VCaP (cell line): ENCODE data around the gene RAB5A.

Source experiments
- H3K27ac ChIP-seq: fragments of 450-650 bp; 2 replicates; pipeline ENCODE4 v1.5.1; 2017
- TF ChIP-seq, protein P1 (sequence below): fragments of 450-650 bp; conservative IDR thresholded peaks from 2 replicates; pipeline ENCODE4 v1.5.1; 2017; ENCODE audit warnings: mild to moderate bottlenecking, moderate library complexity

Gene RAB5A, protein sequence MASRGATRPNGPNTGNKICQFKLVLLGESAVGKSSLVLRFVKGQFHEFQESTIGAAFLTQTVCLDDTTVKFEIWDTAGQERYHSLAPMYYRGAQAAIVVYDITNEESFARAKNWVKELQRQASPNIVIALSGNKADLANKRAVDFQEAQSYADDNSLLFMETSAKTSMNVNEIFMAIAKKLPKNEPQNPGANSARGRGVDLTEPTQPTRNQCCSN

DNA sequence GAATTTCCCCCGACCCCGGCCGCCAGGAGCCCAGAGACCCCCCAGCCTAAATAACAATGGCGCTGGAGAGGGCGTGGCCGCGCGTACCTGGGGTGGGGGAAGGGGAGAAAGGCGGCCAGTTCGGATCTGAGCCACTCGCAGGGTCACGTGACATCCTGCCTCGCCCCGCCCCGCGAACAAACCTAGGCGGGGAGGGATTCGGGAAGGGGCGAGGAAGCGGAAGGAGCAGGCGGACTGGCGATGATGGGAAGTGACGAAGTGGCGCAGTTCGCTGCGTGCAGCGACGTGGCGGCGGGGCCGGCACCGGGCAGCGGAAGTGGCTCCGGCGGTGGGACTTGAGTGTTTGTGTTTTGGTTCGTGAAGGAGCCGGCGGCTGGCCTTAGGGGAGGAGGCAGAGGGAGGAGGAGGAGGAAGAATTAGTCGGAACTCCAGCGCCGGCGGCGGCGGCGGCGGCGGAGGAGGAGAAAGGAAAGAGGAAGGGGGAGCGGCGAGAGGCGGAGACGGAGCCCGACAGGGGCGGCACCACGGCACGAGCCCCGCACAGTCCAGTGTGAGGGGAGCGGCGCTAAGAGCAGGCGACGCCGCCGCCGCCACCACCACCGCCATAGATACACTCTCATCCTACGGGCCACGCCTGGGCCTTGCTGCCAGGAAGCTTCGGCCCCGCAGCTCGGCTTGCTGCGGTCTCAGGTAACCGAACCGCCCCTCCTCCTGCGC lies at the start of gene RAB5A:
TSS of gene RAB5A (plus strand) at position 266 of the 717 bp plus-strand sequence. CDS start 3,802 bp downstream, outside the sequence.
- TF ChIP-seq, protein P1, sequence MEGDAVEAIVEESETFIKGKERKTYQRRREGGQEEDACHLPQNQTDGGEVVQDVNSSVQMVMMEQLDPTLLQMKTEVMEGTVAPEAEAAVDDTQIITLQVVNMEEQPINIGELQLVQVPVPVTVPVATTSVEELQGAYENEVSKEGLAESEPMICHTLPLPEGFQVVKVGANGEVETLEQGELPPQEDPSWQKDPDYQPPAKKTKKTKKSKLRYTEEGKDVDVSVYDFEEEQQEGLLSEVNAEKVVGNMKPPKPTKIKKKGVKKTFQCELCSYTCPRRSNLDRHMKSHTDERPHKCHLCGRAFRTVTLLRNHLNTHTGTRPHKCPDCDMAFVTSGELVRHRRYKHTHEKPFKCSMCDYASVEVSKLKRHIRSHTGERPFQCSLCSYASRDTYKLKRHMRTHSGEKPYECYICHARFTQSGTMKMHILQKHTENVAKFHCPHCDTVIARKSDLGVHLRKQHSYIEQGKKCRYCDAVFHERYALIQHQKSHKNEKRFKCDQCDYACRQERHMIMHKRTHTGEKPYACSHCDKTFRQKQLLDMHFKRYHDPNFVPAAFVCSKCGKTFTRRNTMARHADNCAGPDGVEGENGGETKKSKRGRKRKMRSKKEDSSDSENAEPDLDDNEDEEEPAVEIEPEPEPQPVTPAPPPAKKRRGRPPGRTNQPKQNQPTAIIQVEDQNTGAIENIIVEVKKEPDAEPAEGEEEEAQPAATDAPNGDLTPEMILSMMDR = no peak
- H3K27ac ChIP-seq = peak within 1 kb of the TSS; percentile 97

DNA sequence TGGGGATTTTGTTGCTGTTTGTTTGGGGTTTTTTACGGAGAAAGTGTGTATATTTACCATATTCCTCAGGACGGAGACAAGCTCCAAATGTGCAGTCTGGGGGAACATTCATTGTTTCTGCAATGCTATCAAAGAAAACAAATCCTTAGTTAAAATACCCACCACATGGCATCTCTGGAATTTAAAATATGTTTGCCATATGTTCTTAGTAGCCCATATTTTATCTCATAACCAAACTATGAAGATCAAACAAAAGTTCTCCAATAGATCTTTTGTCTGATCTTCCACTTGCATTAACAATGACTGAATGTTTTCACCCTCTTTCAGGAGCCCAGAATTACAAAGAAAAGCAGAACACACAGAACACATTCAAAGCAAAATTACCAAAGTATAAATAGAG lies 48.2 kb upstream of the RAB5A start:
- H3K27ac ChIP-seq = peak overlapping the region; percentile 57
- TF ChIP-seq, protein P1 = no peak

DNA sequence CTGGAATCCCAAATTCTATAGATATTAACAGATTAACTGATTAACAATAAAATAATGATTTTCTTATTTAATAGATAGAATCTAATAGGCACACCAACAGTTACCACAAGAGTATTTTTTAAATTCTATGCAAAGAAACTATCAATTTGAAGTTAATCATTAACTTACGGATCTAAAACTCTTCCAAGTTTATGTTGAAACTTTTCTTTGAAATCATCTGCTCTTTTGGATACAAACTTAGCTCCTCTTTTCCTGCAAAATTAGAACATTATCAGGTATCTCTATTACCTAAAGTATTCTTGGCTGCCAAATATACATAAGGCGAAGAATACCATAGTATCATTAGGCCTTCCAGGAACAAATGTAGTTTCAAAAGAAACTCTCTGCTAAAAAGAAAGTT lies 47.6 kb upstream of the RAB5A start:
- peak overlapping the region; percentile 57 for H3K27ac ChIP-seq
- TF ChIP-seq, protein P1 = no peak

DNA sequence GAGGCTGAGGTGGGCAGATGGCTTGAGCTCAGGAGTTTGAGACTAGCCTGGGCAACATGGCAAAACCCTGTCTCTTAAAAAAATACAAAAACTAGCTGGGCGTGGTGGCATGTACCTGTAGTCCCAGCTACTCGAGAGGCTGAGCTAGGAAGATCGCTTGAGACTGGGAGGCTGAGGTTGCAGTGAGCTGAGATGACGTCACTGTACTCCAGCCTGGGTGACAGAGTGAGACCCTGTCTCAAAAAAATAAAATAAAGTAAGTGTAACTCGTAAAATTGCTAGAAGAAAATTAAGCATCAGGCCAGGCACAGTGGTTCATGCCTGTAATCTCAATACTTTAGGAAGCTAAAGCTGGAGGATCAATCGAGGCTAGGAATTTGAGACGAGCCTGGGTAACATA lies 47.1 kb upstream of the RAB5A start:
- peak overlapping the region; percentile 57 for H3K27ac ChIP-seq

DNA sequence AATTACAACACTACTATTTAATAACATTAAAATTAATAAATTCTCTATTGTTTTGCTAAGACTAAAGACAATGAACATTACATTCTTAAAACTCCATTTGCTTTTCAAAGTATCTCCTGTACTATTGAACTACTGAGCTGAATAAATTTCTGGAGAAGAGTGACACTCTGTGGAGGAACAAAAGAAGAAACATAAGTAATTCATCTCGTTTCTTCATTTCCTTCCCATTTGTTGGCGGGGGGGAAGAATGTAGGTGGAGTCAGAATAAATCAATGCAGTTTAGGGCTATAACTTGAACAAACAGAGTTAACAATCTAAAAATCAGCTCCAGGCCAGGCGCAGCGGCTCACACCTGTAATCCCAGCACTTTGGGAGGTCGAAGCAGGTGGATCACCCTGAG lies 45.6 kb upstream of the RAB5A start:
- H3K27ac ChIP-seq = peak overlapping the region; percentile 36; the same call in 1 of the 2 replicates
- TF ChIP-seq, protein P1 = no peak

DNA sequence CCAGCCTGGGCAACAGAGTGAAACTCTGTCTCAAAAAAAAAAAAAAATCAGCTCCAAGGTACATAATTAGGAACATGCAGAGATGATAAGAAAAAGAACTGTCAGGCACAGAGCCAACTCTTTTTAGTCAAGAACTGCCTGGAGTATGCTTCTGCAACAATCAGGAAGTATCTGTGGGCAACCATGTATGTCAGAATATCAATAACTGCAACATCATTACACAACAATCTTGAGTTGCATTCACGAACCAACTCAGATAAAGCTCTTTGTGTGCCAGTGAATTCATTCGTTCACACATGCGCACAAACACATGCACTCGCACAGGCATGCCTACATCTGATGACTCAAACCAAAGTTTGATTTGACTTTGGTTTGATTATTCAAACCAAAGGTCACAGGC lies 45.0 kb upstream of the RAB5A start:
- TF ChIP-seq, protein P1 = no peak
- H3K27ac ChIP-seq = peak overlapping the region; percentile 36; the same call in 1 of the 2 replicates

DNA sequence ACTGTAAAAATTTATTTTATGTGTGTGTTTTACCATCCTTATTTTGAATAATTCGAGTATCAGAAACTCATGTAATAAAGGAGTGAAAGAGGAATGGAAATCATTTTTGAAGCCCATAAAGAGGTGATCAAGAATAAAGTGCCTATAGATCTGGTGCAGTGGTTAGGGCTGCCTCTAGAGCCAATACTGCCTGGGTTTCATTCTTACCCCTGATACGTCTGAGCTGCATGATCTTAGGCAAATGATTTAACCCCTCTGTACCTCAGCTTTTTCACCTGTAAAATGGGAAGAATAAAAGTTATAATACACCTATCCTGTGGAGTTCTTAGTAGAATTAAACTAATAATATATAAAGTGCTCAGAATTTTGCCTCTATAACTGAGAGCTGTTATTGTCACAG lies 43.2 kb upstream of the RAB5A start:
- H3K27ac ChIP-seq = no peak overlapping the region
- TF ChIP-seq, protein P1 = no peak

DNA sequence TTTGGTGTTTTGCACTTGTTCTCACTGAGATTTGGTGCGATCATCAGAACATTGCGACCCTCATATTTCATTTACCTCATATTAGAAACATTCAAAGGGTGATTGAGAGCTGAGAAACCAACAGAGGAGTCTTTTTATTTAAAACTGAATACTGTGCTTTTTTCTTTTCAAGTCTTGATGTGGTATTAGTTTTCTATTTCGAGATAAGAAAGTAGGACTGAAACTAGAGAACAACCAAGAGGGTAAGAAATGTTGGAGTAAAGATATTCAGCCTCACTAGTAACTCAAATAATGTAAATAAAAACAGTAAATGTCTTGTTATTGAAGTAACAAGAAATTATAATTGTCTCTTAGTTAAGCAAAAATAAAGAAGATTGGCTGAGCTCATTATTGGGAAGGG lies 39.4 kb upstream of the RAB5A start:
- TF ChIP-seq, protein P1 = no peak
- H3K27ac ChIP-seq = no peak overlapping the region
